Stimulated activated naive CD4-positive, alpha-beta T cell (primary cell): ENCODE data around the gene EIPR1.

Experiments
- DNase-seq, 6 experiments: peaks; one replicate each; lab custom pipeline; 2025; lab: John Stamatoyannopoulos, UW

The EIPR1 gene

GRCh38 chr2:3377612-3378432 lies at the start of gene EIPR1:
EIPR1 (minus strand) TSS chr2:3377818; CDS start chr2:3377689, 129 bp downstream.
- DNase-seq = peak; percentile 91 to 94 (median 93)

GRCh38 chr2:3427272-3427671 lies 49.7 kb upstream of the EIPR1 start:
- DNase-seq = no peak

GRCh38 chr2:3426615-3427014 lies 49.0 kb upstream of the EIPR1 start:
- DNase-seq = no peak

GRCh38 chr2:3424171-3424795 lies 46.7 kb upstream of the EIPR1 start:
- DNase-seq = no peak

- DNase-seq = peak; percentile 38 to 76 (median 56)
Measured at GRCh38 chr2:3423492-3424170, 46.0 kb upstream of the EIPR1 start.

GRCh38 chr2:3422161-3422779 lies 44.7 kb upstream of the EIPR1 start:
- DNase-seq = no peak

GRCh38 chr2:3421580-3421979 lies 44.0 kb upstream of the EIPR1 start:
- DNase-seq = no peak

- no peak for DNase-seq
Measured at GRCh38 chr2:3420769-3421397, 43.3 kb upstream of the EIPR1 start.

- DNase-seq = no peak
Measured at GRCh38 chr2:3420076-3420768, 42.6 kb upstream of the EIPR1 start.

GRCh38 chr2:3418766-3419404 lies 41.3 kb upstream of the EIPR1 start:
- no peak for DNase-seq

- no peak for DNase-seq
Measured at GRCh38 chr2:3414133-3414860, 36.7 kb upstream of the EIPR1 start.

GRCh38 chr2:3413697-3414096 lies 36.1 kb upstream of the EIPR1 start:
- DNase-seq = no peak

- no peak for DNase-seq
Measured at GRCh38 chr2:3411103-3411502, 33.5 kb upstream of the EIPR1 start.

- DNase-seq = no peak
Measured at GRCh38 chr2:3409627-3410170, 32.1 kb upstream of the EIPR1 start.

- no peak for DNase-seq
Measured at GRCh38 chr2:3408781-3409180, 31.2 kb upstream of the EIPR1 start.

GRCh38 chr2:3406501-3406900 lies 28.9 kb upstream of the EIPR1 start:
- DNase-seq = no peak

- DNase-seq = no peak
Measured at GRCh38 chr2:3405876-3406275, 28.3 kb upstream of the EIPR1 start.

- no peak for DNase-seq
Measured at GRCh38 chr2:3405307-3405706, 27.7 kb upstream of the EIPR1 start.

GRCh38 chr2:3404349-3404894 lies 26.8 kb upstream of the EIPR1 start:
- no peak for DNase-seq
